Measurements from ENCODE around the gene WBP11.
"Not testable (repeated sequence)": the region's sequence is repeated elsewhere in the genome, so short reads cannot be mapped to it uniquely, and the experiment has no call there.

The WBP11 gene

DNA sequence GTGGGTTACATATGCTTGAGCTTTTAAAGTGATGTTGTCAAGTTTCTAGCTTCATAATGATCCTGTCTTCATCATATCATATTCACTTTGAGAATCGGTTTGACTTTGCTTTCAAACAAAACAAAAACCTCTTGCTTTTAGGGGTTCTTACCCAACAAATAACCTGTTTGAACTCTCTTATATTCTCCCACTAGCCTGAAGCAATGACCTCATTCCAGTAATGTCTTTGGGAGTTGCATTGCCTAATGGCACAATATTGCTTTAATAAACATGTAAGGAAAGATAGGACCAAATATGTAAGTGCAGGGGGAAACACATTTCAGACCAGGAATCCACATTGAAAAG lies 27.7 kb downstream of the WBP11 start:
- DNase-seq = no peak
- intact Hi-C loops (cut with DNase I) = loop anchor here (10.0 kb wide), 1 partner anchor 521 kb away; no protein-coding TSS in a partner anchor

DNA sequence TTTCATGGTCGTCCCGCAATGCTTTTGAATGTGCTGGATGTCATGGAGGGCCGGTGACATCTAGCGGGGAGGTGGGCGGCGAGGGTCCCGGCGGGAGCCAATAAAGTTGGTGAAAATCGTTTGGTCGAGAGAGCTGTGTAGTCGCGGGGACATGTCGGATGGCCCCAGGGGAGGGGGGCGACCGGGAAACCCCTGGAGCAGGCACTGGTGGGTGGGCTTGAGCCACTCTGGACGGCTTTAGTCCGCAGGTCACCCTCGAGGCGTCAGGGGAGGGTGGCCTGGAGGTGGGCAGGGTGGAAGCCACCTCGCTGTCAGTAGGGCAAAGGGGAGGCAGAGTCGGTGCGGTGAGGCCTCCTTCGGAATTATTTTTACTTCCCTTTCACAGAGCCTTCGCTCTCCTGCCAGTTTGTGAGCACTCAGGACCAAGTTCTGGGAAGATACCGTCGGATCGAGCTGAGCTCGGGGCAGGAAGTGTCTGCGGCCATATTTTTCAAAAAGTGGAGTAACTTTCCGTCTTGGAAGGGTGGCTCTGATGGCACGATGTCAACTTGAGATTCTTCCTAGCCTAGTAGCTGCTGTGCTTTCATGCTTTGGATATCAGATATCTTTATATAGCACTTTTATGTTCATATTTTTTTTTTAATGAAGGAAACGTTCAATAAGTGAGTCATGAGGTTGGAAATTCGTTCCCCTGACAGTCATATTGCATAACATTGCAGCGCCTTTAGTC lies 28.2 kb downstream of the WBP11 start:
- intact Hi-C loops (cut with DNase I) = loop anchor here (10.0 kb wide), 1 partner anchor 520 kb away; no protein-coding TSS in a partner anchor
- DNase-seq = peak in 31 of 42 donors; percentile 16 to 62 (median 33)

DNA sequence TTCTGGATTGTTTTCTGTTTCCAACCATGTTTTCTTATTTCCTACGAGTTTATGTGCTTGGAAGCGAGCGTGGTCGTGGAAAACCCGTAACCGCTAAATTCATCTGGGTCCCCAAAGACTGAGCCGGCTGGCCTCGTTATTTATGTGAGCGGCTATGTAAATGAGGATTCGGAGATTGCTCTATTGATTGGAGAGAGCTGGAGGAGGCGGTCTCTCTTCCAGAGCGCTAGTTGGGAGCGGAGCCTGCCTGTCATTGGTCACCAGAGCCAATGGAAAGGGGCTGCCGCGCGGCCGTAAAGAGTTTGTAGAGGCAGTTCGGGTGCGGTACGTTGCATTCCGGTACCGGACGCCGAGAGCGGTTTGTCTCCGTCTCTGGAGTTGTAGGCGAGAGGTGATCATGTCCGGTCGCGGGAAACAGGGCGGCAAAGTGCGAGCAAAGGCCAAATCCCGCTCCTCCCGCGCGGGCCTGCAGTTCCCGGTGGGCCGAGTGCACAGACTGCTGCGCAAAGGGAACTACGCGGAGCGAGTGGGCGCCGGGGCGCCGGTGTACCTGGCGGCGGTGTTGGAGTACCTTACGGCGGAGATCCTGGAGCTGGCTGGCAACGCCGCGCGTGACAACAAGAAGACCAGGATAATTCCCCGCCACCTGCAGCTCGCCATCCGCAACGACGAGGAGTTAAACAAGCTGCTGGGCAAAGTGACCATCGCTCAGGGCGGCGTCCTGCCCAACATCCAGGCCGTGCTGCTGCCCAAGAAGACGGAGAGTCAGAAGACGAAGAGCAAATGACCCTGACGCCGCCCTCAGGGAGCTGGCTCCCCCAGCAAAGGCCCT lies 29.0 kb downstream of the WBP11 start:
- intact Hi-C loops (cut with DNase I) = loop anchor here (10.0 kb wide), 1 partner anchor 519 kb away; no protein-coding TSS in a partner anchor
- peak; percentile 90 to 98 (median 95) for DNase-seq

DNA sequence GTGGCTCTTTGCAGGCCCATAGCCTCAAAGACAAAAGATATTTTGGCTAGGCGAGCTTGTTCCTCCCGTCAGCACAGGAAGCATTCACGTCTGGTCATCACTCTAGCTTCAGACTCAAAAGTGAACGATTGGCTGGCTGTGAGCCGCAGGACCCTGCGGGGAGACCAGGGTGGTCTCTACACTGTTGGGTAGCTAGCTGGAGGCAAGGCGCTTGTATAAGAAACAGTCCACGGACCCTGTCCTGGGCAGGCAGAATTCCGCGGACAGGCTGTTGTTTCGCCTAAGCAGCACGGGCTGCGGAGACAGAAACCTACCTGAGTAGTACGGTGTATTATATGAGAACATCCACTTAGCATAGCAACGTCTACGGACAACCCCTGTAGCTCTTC lies 29.6 kb downstream of the WBP11 start:
- intact Hi-C loops (cut with DNase I) = loop anchor here (10.0 kb wide), 1 partner anchor 519 kb away; no protein-coding TSS in a partner anchor
- DNase-seq = peak in 7 of 42 donors; percentile 14 to 40 (median 20)

DNA sequence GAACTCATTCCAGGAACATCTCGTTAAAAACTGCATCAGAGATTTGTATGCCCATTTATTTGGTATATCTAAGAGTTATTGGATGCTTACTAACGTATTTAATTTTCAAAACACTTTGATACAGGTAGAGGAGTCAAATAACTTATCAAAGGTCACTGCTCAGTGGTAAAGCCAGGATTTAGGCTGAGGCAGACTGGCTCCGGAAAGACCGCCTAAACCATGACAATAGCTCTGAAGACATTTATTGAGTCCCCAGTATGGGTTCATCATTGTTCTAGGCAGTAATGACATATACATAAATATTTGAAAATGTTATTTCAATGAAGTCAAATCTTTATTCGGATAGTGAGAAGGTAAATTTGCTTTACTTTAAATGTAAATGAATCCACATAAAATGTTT lies 30.3 kb downstream of the WBP11 start:
- intact Hi-C loops (cut with DNase I) = loop anchor here (10.0 kb wide), 1 partner anchor 518 kb away; no protein-coding TSS in a partner anchor
- DNase-seq = no peak

DNA sequence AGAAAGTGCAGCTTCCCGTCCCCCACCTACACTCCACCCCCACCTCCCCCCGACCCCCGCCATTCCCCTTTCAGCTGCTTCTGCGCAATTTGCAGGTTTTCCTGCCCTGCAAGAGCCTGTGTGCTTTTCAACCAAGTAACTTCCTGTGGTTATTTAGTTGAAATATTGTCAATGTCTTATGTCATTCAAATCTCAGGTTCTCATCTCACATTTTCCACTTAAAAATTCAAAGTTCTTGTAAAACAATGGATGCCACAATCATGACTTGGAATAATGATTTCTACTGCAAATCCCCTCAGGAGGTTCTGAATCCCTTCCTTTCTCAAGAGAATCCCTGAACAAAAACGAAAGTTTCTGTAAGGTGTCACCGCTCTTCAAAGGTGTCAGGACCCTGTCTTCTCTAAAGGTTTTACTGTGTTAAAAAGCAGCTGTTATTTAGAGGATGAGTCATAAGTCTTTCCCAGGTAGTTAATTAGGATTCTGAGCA lies 31.6 kb downstream of the WBP11 start:
- intact Hi-C loops (cut with DNase I) = loop anchor here (10.0 kb wide), 1 partner anchor 517 kb away; no protein-coding TSS in a partner anchor
- DNase-seq = no peak

DNA sequence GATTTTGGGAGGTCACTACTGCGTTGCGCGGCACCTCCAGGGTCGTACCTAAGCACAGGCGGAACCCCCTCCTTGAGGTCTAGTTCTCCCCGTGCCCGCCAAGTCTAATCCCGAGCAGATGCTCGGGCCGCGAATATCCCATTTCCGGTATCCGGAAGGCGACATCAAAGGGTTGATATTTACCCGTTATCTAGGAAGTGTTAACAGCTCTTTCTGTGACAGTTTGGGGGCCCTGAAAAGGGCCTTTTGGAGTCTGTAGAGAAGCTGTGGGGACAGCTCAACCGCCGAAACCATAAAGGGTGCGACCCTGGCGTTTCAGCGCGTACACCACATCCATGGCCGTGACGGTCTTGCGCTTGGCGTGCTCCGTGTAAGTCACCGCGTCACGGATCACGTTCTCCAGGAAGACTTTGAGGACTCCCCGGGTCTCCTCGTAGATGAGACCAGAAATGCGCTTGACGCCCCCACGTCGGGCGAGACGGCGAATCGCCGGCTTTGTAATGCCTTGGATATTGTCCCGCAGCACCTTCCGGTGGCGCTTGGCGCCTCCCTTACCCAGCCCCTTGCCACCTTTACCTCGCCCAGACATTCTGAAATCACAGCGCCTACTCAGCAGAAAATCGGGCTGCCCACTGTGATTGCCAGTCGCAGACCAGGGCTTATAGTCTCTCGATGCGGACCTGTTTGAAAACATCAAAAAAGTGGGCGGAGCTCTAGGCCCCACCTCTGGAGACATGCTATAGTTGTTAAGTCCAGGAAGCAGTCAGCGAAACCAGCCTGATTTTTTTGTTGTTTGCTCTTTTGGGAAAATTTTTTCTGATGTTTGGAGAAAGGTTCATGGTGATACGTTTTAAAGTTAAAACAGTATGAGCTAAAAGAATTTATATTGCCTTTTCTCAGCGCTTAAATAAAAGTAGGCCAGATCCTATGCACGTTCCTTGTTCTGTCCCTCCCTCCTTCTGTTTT lies 32.5 kb downstream of the WBP11 start:
- DNase-seq = peak; percentile 81 to 98 (median 93)
- intact Hi-C loops (cut with DNase I) = loop anchor here (10.0 kb wide), 1 partner anchor 516 kb away; no protein-coding TSS in a partner anchor

DNA sequence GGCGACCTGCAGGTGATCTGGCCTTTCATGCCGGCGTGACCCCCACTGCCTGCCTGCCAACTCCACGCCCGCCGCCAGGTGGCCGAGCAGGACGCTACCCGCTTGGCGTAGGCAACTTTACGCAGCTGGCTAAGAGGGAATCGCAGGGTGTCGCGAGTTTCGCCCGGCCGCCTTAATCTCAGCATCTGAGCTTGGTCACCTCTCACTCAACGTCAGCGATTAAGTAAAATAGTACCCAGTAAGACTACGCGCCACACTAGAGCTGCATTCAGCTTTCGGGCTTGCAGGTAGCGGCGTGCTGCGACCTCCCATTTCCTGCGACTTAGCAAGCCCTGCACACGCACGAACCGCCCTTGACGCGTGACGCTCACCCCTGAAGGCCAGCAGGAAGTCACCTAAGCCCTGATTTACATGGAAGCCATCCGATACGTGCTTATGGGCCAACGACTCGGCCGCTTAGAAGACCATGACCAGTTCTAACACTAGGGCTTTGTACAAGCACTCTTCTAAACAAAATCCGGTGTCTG lies 33.2 kb downstream of the WBP11 start:
- peak; percentile 51 to 88 (median 75) for DNase-seq
- intact Hi-C loops (cut with DNase I) = loop anchor here (10.0 kb wide), 1 partner anchor 515 kb away; no protein-coding TSS in a partner anchor

DNA sequence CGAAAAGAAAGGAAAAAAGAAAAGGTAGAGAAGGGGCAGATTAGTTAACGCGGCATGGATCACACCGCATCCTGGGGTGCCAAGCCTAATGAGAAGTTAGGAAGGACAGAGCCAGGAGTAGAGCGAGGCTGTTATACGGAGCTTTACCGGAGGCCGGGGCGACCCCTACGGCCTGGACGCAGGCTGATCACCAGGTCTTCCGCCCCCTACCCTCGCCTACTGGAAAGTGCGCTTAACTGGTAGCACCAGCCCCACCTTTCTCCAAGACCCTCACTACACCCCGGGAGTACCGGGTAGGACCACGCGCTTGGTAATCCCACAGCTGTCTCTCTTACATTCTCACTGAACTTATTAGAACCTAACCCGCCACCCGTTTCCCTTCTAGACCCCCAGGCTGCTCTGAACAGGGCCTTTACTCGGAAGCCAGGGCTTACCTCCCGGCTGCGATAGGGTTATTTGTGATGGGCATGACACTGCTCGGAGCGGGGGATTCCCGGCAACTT lies 33.8 kb downstream of the WBP11 start:
- DNase-seq = peak in 25 of 42 donors; percentile 19 to 63 (median 34)
- intact Hi-C loops (cut with DNase I) = no loop called here

DNA sequence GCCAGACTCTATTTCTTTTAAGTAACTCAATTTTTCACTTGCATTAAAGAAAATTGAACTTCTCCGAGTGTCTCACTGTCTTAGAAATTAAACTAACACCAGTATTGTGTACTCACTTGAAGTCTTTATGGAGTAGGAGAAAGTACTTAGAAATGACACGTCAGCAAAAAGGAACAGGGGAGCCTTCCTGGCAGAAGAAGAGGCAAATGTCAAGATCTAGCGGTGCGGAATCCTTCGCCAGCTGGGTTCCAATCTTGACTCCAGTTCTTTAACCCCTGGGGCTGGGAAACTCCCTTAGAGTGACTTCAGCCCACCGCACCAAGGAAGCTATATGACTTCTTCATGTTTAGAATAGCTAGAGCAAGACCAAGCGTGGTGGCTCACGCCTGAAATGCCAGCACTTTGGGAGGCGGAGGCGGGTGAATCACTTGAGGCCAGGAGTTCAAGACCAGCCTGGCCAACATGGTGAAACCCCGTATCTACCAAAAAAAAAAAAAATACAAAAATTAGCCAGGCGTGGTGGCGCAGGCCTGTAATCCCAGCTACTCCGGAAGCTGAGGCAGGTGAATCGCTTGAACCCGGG lies 34.4 kb downstream of the WBP11 start:
- DNase-seq = no peak
- intact Hi-C loops (cut with DNase I) = no loop called here

DNA sequence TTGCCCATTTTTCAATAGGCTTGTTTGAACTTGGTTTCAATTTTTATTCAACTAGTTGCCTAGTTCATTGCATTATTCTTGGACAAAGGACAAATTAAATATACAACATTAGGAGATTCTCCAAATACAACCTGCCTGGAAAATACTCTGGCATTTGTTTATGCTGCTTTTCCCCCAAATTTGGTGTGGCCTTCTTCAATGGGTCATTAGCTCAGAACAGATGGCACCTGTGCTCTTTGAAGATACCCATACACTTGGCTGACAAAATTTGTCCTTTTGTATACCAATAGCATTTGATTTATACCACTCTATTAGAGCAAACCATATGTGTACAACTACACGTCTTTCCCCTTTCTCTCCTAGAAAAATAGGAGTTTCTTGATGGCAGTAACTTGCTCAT lies 35.7 kb downstream of the WBP11 start:
- intact Hi-C loops (cut with DNase I) = no loop called here
- no peak for DNase-seq

DNA sequence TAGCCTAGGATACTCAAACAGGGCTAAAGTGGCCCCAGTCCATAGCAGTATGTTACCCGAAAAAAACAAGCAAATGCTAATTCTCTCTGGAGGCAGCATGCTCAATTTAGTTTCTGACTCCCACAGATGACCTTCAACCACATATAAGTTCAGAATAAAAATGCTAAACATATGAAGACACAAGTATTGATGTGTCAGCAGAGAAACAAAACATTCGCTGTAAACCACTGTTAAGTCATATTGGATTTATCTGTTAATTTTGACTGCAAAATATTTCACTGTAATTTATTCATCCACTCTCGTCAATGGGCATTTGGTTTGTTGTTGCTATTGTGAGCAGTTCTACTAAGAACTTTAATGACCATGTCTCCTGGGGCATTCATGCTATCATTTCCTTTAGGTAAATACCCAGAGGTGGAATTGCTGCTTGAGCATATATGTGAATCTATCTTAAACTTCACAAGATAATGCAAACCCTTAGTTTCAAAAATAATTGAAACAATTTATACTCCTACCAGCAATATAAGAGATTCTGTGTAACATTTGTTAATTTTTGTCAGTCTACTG lies 36.5 kb downstream of the WBP11 start:
- intact Hi-C loops (cut with DNase I) = no loop called here
- no peak for DNase-seq

DNA sequence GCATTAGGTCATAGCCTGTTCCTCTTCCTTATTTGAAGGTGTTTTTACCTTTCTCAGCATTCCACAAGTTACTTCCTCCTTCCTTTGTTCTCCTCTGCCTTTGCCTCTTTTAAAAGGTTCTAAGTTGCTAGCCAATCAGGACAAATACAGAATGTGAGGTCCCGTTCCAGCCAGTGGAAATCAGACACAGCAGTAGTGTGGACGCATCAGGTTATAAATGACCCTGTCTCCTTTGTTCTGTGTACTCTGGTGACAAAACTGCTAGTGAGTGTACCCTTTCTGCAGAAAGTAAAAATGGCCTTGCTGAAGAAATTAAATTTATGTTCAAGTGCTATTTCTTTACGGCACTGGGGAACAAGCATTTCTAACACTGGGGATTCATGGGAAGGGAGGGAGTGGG lies 37.3 kb downstream of the WBP11 start:
- DNase-seq; intact Hi-C loops (cut with DNase I): not testable (repeated sequence)

DNA sequence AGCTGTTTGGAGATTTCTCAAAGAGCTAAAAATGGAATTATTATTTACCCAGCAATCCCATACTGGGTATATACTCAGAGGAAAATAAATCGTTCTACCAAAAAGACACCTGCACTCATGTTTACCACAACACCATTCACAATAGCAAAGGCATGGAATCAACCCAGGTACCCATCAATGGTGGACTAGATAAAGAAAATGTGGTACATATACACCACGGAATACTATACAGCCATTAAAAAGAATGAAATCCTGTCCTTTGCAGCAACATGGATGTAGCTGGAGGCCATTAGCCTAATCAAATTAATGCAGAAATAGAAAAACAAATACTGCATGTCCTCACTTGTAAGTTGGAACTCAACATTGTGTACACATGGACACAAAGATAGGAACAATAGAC lies 37.9 kb downstream of the WBP11 start:
- intact Hi-C loops (cut with DNase I) = no loop called here

DNA sequence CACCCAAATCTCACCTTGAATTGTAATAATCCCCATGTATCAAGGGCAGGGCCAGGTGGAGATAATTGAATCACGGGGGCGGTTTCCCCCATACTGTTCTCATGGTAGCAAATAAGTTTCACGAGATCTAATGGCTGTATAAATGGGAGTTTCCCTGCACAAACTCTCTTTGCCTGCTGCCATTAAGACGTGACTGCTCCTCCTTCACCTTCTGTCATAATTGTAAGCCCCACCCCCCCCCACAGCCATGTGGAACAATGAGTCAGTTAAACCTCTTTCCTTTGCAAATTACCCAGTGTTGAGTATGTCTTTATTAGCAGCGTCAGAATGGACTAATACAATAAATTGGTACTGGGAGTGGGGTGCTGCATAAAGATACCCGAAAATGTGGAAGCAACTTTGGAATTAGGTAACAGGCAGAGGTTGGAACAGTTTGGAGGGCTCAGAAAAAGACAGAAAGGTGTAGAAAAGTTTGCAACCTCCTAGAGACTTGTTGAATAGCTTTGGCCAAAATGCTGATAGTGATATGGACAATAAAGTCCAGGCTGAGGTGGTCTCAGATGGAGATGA lies 43.5 kb downstream of the WBP11 start:
- intact Hi-C loops (cut with DNase I); DNase-seq: not testable (repeated sequence)

More for the DNA sequence above, 37.9 kb downstream of the WBP11 start:
- DNase-seq = no peak

DNA sequence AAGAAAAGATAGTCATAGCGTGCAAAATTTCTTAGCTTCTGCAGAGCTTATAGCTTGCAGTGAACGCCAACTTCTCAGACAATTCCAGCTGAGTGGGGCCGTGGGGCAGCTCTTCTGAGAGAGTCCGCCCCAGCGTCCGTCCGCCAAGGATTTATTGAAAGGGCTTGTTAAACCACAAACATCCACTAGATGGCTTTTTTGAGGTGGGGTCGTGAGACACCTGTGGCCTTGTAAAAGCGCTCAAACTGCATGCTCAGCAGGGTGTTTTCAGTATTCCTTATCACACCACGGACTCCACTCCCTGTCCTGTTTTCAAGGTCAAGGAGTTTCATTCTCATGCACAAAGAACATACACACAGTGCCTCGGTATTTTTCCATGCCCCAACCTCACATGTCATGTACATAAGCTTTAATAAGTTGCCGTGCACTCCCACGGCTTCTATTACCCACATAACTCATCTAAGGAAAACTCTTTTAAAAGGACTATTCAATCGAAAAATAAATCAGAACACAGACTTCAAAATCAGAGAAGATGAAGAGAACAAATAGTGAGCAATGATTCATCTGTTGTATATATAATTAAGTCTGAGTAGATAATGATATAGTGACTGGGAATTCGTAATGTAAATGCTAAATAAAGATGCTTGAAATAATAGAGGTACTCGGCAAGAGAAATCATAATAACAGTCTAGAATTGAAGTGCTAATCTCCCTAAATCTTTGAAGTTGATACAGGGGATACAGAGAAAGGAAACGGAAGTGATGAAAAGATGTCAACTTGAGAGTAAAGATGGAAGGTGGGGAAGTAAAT lies 46.7 kb downstream of the WBP11 start:
- DNase-seq = peak in 13 of 42 donors; percentile 6 to 54 (median 22)
- intact Hi-C loops (cut with DNase I) = no loop called here

Measured in head of caudate nucleus (tissue), 42 donors.